ENCODE results near the gene RUNX1.

- TF ChIP-seq CTCF (IDR thresholded peaks at IDR 0.05), result no peak
- TF ChIP-seq ZFX (IDR thresholded peaks at IDR 0.05; ENCODE audit: borderline replicate concordance), result no peak
These were observed 112.7 kb downstream of the RUNX1 start for GRCh38 chr21:34936371-34936789.

All from 22Rv1 (cell line).